Stimulated activated naive B cell treated with anti-CD40 and anti-IgM and Interleukin-4, amounts not matched to agents 10 μg/mL and 1 μg/mL and 100 μg/mL, for 72 hours (primary cell): ENCODE measurements around the gene TBX1.

Experiments used
- ATAC-seq, 2 donors: fragments of 150-1000 bp; cut with Tn5 transposase; replicated peaks; 2 replicates each; pipeline ENCODE4 v1.10.0; 2021; ENCODE audit warnings: moderate library complexity in 1 of 2
- DNase-seq: peaks from one replicate; pipeline ENCODE4 v3.0.0; 2021
- H3K27ac Mint-ChIP-seq: one replicate; pipeline ENCODE4 v1.8.0; 2022; ENCODE audit warnings: mild to moderate bottlenecking, mixed read lengths
- H3K27me3 Mint-ChIP-seq, 2 donors: one replicate each; pipeline ENCODE4 v1.8.0; 2022; ENCODE audit warnings: mixed read lengths in 2 of 2
- H3K36me3 Mint-ChIP-seq, 2 donors: one replicate each; pipeline ENCODE4 v1.8.0; 2022; ENCODE audit warnings: mixed read lengths in 2 of 2, mild to moderate bottlenecking in 1 of 2
- H3K4me1 Mint-ChIP-seq, 2 donors: one replicate each; pipeline ENCODE4 v1.8.0; 2022; ENCODE audit warnings: mixed read lengths in 2 of 2, mild to moderate bottlenecking in 1 of 2
- H3K4me3 Mint-ChIP-seq, 2 donors: one replicate each; pipeline ENCODE4 v1.8.0; 2022; ENCODE audit warnings: mild to moderate bottlenecking in 2 of 2, mixed read lengths in 2 of 2, moderate library complexity in 1 of 2
- H3K9me3 Mint-ChIP-seq, 2 donors: one replicate each; pipeline ENCODE4 v1.8.0; 2022; ENCODE audit warnings: mixed read lengths in 2 of 2, mild to moderate bottlenecking in 1 of 2

Gene TBX1

GRCh38 chr22:19802894-19803735 is 42.5 kb downstream of the TBX1 start:
- Mint-ChIP-seq H3K4me3 (no peak overlapping the region), H3K27me3 (no peaks in the 10 kb centered on the region), H3K27ac (no peak overlapping the region), H3K9me3 (no peaks in the 10 kb centered on the region), H3K36me3 (peaks cover 32 to 50% of the 10 kb centered on the region in 2 donors), H3K4me1 (no peaks in the 10 kb centered on the region)
- ATAC-seq (no peak), DNase-seq (no peak)

GRCh38 chr22:19803736-19804267 is 43.2 kb downstream of the TBX1 start:
- ATAC-seq, result no peak

DNA sequence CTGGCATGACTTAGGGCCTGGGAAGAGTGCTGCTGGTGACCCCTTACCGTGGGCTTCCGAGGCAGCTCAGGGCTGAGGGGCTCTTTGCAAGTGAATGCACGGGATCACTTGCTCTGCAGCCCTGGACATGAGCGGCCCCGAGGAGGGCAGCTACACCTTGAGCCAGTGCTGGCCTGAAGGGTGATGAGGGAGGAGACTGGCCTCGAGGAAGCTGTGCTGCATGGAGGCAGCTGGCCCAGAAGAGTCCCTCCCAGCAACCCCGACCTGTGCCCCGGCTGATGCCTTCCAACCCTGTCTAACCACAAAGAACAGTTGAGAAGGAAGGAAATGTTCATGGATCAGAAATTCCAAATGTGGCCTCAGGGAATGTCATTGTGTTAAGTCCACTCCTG is 45.2 kb downstream of the TBX1 start:
- Mint-ChIP-seq H3K9me3 (no peaks in the 10 kb centered on the region), H3K4me3 (no peak overlapping the region), H3K27ac (no peak overlapping the region), H3K27me3 (no peaks in the 10 kb centered on the region), H3K4me1 (no peaks in the 10 kb centered on the region), H3K36me3 (peaks cover 31 to 49% of the 10 kb centered on the region in 2 donors)
- ATAC-seq (no peak), DNase-seq (no peak)

More at GRCh38 chr22:19803736-19804267, 43.2 kb downstream of the TBX1 start:
- Mint-ChIP-seq H3K9me3 (no peaks in the 10 kb centered on the region), H3K27ac (no peak overlapping the region), H3K4me3 (no peak overlapping the region), H3K27me3 (no peaks in the 10 kb centered on the region), H3K4me1 (no peaks in the 10 kb centered on the region), H3K36me3 (peaks cover 32 to 47% of the 10 kb centered on the region in 2 donors)
- no peak for DNase-seq

DNA sequence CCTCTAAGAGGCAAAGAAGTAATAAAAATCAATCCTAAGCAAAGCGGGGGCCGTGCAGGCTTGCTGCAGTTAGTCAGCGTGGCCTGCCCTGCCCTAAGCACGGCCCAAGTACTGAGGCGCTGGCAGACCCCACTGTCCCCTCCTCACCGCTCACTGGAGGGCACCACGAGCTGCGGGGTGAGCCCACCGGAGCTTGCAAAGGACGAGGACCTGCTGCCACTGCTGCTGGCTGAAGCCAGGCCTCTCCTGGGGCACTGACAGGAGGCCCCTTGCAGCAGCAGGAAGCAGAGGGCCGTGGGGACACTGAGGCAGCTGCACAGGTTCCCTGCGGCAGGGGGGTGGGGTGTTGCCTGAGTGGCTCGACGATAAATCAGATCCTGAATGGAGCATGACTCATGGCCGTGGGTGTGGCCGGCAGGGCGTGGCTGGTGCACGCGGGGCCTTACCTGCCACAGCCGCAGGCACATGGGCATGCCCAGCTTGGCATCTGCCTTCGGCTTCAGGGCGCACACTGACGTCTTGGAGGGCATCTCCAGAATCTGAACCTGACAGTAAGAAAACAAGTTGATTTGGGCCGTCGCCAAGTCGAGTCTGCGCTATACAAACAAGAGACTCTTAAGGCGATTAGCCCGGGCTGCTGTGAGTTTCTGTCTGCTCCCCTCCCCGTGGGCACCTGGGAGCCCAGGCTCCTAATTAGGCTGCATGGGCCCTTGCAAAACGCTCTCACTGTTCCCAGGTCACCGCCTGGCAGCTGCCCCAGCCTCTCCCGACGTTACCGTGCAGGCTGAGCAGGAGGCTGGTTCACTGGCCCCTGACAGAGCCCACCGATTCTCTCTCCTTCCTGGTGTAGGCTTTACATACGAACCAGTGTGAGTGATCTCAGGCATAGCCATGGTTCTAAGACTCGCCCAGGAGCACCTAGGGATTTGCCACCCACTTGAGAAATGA is 45.9 kb downstream of the TBX1 start:
- Mint-ChIP-seq H3K27ac (no peak overlapping the region), H3K36me3 (peaks cover 37 to 51% of the 10 kb centered on the region in 2 donors), H3K9me3 (no peaks in the 10 kb centered on the region), H3K4me3 (no peak overlapping the region), H3K27me3 (no peaks in the 10 kb centered on the region), H3K4me1 (no peaks in the 10 kb centered on the region)
- DNase-seq (no peak), ATAC-seq (no peak)

GRCh38 chr22:19807161-19807913 is 46.8 kb downstream of the TBX1 start:
- Mint-ChIP-seq H3K27ac (no peak overlapping the region), H3K4me3 (no peak overlapping the region), H3K9me3 (no peaks in the 10 kb centered on the region), H3K4me1 (no peaks in the 10 kb centered on the region), H3K27me3 (no peaks in the 10 kb centered on the region), H3K36me3 (peaks cover 35 to 52% of the 10 kb centered on the region in 2 donors)
- DNase-seq, result no peak
- no peak for ATAC-seq

- Mint-ChIP-seq H3K36me3 (peaks cover 34 to 52% of the 10 kb centered on the region in 2 donors), H3K27ac (no peak overlapping the region), H3K4me1 (no peaks in the 10 kb centered on the region), H3K9me3 (no peaks in the 10 kb centered on the region), H3K4me3 (no peak overlapping the region), H3K27me3 (no peaks in the 10 kb centered on the region)
- no peak for ATAC-seq
- DNase-seq, result no peak
Observed at GRCh38 chr22:19807914-19808872, 47.6 kb downstream of the TBX1 start.

DNA sequence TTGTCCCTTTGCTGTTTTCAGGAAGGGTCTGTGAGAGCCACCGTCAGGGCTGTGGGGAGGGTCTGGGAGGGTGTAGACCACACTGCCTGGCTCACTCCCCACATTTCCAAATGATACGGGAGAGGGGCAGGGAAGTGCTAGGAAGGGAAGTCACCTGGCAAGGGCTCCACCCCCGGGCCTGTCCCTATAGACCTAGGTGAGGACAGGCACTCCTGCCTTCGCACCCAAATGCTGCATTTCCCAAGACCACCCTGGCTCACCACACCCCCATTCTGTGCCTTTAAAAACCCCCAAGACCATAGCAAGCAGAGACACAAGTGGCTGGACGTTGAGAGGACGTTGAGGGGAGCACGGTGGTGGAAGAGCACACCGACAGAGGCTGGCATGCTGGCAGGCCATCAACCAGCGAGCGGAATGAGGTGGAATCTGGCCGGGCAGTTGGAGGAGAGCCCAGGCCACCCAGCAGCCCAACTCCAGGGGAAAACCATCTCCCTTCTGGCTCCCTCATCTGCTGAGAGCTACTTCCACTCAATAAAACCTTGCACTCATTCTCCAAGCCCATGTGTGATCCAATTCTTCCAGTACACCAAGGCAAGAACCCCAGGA is 48.4 kb downstream of the TBX1 start:
- DNase-seq, result no peak
- H3K27me3 Mint-ChIP-seq, result no peaks in the 10 kb centered on the region
- no peak overlapping the region for H3K4me3 Mint-ChIP-seq
- H3K9me3 Mint-ChIP-seq, result no peaks in the 10 kb centered on the region
- no peaks in the 10 kb centered on the region for H3K4me1 Mint-ChIP-seq
- peaks cover 30 to 48% of the 10 kb centered on the region in 2 donors for H3K36me3 Mint-ChIP-seq
- no peak overlapping the region for H3K27ac Mint-ChIP-seq
- ATAC-seq, result no peak

DNA sequence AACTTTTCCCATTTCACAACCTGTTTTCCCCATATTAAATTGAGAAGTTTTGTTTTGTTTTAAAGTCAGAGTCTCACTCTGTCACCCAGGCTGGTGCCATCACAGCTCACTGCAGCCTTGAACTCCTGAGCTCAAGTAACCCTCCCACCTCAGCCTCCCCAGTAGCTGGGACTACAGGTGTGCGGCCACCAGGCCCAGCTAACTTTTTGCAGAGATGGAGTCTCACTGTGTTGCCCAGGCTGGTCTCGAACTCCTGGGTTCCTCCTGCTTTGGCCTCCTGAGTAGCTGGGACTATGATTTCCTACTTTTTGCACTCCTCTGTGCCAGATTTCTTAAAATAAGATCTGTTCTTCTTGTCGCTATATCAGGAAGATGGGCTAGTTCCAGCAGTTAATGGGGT is 49.2 kb downstream of the TBX1 start:
- DNase-seq (no peak), ATAC-seq (no peak)
- H3K4me3 Mint-ChIP-seq, result no peak overlapping the region
- H3K27me3 Mint-ChIP-seq, result no peaks in the 10 kb centered on the region
- no peak overlapping the region for H3K27ac Mint-ChIP-seq
- H3K9me3 Mint-ChIP-seq, result no peaks in the 10 kb centered on the region
- H3K4me1 Mint-ChIP-seq, result peaks cover 0 to 1% of the 10 kb centered on the region in 2 donors
- peaks cover 30 to 52% of the 10 kb centered on the region in 2 donors for H3K36me3 Mint-ChIP-seq

GRCh38 chr22:19810381-19811201 is 50.0 kb downstream of the TBX1 start:
- H3K4me1 Mint-ChIP-seq, result peaks cover 0 to 1% of the 10 kb centered on the region in 2 donors
- no peaks in the 10 kb centered on the region for H3K9me3 Mint-ChIP-seq
- H3K36me3 Mint-ChIP-seq, result peaks cover 26 to 46% of the 10 kb centered on the region in 2 donors
- DNase-seq (no peak), ATAC-seq (no peak)
- H3K4me3 Mint-ChIP-seq, result no peak overlapping the region
- H3K27me3 Mint-ChIP-seq, result no peaks in the 10 kb centered on the region
- no peak overlapping the region for H3K27ac Mint-ChIP-seq

DNA sequence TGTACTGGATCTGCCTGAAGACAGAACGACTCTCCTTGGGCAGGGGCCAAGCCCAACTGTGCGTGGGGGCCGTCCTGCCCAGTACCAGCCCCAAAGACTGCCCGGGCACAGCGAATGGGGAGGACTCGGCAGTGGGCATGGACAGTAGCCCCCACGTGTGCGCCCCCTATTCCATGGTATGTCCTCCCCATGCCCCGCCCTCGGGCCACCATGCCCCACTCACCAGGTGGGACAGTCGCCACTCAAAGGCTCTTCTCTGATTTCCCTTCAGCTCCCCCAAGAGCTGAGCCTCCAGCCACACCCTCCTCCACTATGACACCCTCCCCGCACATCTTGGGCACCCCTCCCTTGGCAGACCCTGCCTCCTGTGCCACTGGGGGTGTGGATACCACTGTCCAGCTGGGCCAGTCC is 50.6 kb downstream of the TBX1 start:
- no peak for ATAC-seq

GRCh38 chr22:19811811-19812771 is 51.5 kb downstream of the TBX1 start:
- no peak overlapping the region for H3K27ac Mint-ChIP-seq
- H3K27me3 Mint-ChIP-seq, result no peaks in the 10 kb centered on the region
- peaks cover 21 to 43% of the 10 kb centered on the region in 2 donors for H3K36me3 Mint-ChIP-seq
- no peaks in the 10 kb centered on the region for H3K9me3 Mint-ChIP-seq
- H3K4me1 Mint-ChIP-seq, result peaks cover 0 to 1% of the 10 kb centered on the region in 2 donors
- DNase-seq (no peak), ATAC-seq (no peak)
- H3K4me3 Mint-ChIP-seq, result no peak overlapping the region

More for the DNA sequence above, 50.6 kb downstream of the TBX1 start:
- peaks cover 23 to 46% of the 10 kb centered on the region in 2 donors for H3K36me3 Mint-ChIP-seq
- H3K4me3 Mint-ChIP-seq, result no peak overlapping the region
- no peaks in the 10 kb centered on the region for H3K9me3 Mint-ChIP-seq
- DNase-seq, result no peak
- no peaks in the 10 kb centered on the region for H3K27me3 Mint-ChIP-seq
- H3K4me1 Mint-ChIP-seq, result peaks cover 0 to 1% of the 10 kb centered on the region in 2 donors
- no peak overlapping the region for H3K27ac Mint-ChIP-seq
